Lower leg skin (tissue), 3 donors: ENCODE results near the gene MIGA1.

Source experiments
- CTCF ChIP-seq, 3 donors: fragments of 450-650 bp; IDR thresholded peaks; one replicate each; pipeline ENCODE4 v1.5.1; 2016; ENCODE audit warnings: antibody characterized with exemption in 3 of 3, mild to moderate bottlenecking in 3 of 3, moderate library complexity in 2 of 3
- POLR2A ChIP-seq, 2 donors: fragments of 450-650 bp; IDR thresholded peaks; one replicate each; pipeline ENCODE4 v1.6.1; 2016 to 2017; ENCODE audit warnings: antibody characterized with exemption in 2 of 2, mild to moderate bottlenecking in 1 of 2, moderate library complexity in 1 of 2

- TF ChIP-seq CTCF (IDR thresholded peaks at IDR 0.05) (no peak), POLR2A (IDR thresholded peaks at IDR 0.05) (no peak)
Observed at GRCh38 chr1:77831566-77831965, 52.1 kb downstream of the MIGA1 start.
